ENCODE data around the gene ABR. TPM values are rescaled to one million over a fixed set of nuclear protein-coding genes. Genes with fewer than 3 reads are reported as not detected.

Gene ABR
- total and polyA plus RNA-seq, 12 donors, result 5.3 to 152 (median 105) TPM

DNA sequence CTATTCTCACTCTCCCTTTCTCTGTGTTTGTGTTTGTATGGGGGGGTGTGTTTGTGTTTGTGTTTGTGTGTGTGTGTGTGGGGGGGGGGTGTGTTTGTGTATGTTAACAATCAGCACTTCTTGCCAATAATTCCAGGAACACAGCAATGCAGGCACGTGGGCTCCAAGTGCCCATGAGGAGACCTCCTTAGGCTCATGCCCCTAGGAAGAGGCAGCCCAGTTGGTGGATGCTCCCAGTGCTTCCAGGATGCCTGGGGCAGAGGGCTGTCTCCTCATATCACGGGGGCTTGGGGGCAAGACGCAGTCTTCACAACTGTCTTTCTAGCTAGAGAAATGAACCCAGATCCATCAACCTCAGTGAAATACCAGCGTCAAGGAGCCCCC, 9.9 kb downstream of the ABR start:
- no peaks in the 10 kb centered on the region for H3K27me3 ChIP-seq
- intact Hi-C loops (cut with DNase I), result no loop called here
- WGBS, 4 donors, result 51 to 64% (median 57%) methylated on average over 4 of the region's 4 CpGs
- H3K4me1 ChIP-seq (replicated peaks in 1 of 2), result peaks cover 18 to 47% of the 10 kb centered on the region in 2 donors
- H3K4me3 ChIP-seq, result no peak overlapping the region
- H3K27ac ChIP-seq, result peak overlapping the region in 2 of 5 donors; percentile 64 to 80
- no peaks in the 10 kb centered on the region for H3K9me3 ChIP-seq (replicated peaks in 1 of 3)
- no peak for DNase-seq
- H3K36me3 ChIP-seq (replicated peaks in 1 of 2), result no peaks in the 10 kb centered on the region
- TF ChIP-seq CTCF (IDR thresholded peaks at IDR 0.05), result no peak
- no peak for TF ChIP-seq POLR2A (IDR thresholded peaks at IDR 0.05)

DNA sequence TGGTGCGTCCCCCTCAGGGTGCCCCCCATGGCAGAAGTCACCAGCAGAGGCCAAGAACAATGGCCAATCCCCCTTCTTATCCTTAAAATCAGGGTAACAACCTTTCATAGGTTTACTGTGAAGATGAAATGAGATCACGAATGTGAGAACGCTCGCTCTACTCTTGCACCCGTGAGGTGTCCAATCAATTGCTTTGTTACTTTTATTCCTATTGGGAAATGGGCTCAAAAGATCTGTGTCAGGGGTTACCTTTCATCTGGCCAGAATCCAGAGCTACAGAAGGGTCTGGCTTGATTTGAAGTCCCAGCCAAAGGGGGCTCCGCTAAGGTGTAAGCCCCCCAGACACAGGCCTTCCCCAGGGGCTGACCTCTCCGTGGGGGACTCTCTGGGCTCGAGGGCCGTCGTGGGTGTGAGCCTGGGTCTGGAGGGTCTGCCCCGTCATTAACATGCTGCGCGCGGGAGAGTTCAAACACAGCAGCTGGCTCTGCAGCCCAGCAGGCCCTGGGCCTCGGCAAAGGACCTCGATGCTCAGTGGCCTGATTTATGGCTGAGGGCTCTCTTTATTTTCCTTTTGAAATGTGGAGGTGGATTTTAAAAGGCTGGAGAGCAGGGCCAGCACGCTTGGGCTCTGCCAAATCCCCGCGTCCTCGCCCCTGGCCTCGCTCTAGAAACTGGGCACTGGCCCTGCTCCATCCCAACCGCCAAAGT, 10.4 kb downstream of the ABR start:
- Histone ChIP-seq H3K4me1 (replicated peaks in 1 of 2) (peaks cover 18 to 47% of the 10 kb centered on the region in 2 donors), H3K36me3 (replicated peaks in 1 of 2) (no peaks in the 10 kb centered on the region), H3K9me3 (replicated peaks in 1 of 3) (no peaks in the 10 kb centered on the region), H3K4me3 (no peak overlapping the region), H3K27ac (peak overlapping the region; percentile 14 to 80 (median 50)), H3K27me3 (no peaks in the 10 kb centered on the region)
- DNase-seq, result peak; percentile 51 to 84 (median 70)
- intact Hi-C loops (cut with DNase I), result no loop called here
- 45 to 60% (median 56%) methylated on average over 11 to 22 of the region's 22 CpGs for WGBS, 4 donors
- no peak for TF ChIP-seq CTCF (IDR thresholded peaks at IDR 0.05)
- no peak for TF ChIP-seq POLR2A (IDR thresholded peaks at IDR 0.05)

DNA sequence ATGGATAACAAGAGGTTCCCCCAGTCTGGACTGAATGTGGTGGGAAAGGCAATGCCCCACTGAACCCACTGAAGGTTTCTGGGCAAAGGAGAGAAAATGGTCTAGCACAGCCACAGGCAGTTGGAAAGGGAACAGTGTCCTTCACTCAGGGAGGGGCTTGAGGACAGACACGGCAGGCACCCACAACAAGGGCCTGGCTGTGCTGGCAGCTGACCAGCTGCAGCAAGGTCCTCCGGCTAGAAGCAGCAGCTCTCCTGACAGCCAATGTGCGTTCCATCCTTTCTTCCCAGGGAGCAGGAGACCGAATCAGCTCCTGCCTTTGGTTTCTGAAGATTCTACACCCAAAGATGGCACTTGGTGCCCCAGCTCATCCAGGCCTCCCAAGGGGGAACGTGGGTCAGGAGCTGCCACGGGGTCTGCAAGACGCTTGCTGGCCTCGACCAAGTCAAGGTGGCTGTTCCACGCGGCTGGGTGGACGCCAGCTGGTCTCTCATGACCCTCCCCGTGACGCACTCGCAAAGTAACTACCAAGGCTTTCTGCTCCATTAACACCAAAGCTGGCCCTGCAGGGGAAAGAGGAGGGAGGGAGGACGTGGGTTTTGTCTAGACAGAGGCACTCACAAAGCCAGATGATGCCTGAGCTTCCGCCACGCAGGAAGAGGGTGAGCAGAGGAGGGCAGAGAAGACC, 11.1 kb downstream of the ABR start:
- peak; percentile 59 to 86 (median 78) for DNase-seq
- Histone ChIP-seq H3K4me1 (replicated peaks in 1 of 2) (peaks cover 18 to 47% of the 10 kb centered on the region in 2 donors), H3K36me3 (replicated peaks in 1 of 2) (no peaks in the 10 kb centered on the region), H3K9me3 (replicated peaks in 1 of 3) (no peaks in the 10 kb centered on the region), H3K27ac (peak overlapping the region in 4 of 5 donors; percentile 14 to 80 (median 47)), H3K27me3 (no peaks in the 10 kb centered on the region), H3K4me3 (no peak overlapping the region)
- intact Hi-C loops (cut with DNase I), result no loop called here
- 27 to 52% (median 36%) methylated on average over 8 to 17 of the region's 17 CpGs for WGBS, 4 donors
- TF ChIP-seq POLR2A (IDR thresholded peaks at IDR 0.05) (no peak), CTCF (IDR thresholded peaks at IDR 0.05) (no peak)

DNA sequence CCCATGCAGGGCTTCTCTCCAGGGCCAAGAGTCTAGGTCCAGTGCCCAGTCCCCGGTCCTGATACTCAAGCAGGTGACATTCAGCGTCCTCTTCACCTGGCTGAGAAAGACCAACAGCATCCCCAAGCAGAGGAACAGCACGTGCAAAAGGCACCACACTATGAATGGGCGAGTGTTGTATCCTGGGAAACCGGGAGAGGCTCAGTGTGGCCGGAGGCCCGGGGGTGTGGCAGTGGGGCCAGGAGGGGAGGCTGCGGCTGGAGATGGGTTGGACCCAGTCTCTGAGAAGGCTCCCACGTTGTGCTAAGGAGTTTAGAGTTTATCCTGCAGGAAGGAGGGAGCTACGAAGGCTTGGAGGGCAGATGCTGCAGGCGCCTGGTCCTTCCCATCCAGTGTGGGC, 13.5 kb downstream of the ABR start:
- TF ChIP-seq CTCF (IDR thresholded peaks at IDR 0.05) (no peak), POLR2A (IDR thresholded peaks at IDR 0.05) (no peak)
- 67 to 80% (median 72%) methylated on average over 7 to 11 of the region's 11 CpGs for WGBS, 4 donors
- H3K27ac ChIP-seq, result no peak overlapping the region
- H3K9me3 ChIP-seq (replicated peaks in 1 of 3), result no peaks in the 10 kb centered on the region
- H3K4me3 ChIP-seq, result no peak overlapping the region
- no peak for DNase-seq
- H3K27me3 ChIP-seq, result no peaks in the 10 kb centered on the region
- H3K4me1 ChIP-seq (replicated peaks in 1 of 2), result peaks cover 18 to 36% of the 10 kb centered on the region in 2 donors
- no peaks in the 10 kb centered on the region for H3K36me3 ChIP-seq (replicated peaks in 1 of 2)
- intact Hi-C loops (cut with DNase I), result no loop called here

Data from adrenal gland (tissue), 12 donors.